HTR-8/SVneo (cell line): ENCODE measurements around the gene DMBX1.
A peak's percentile ranks its signal among the peaks of the same experiment; 100 is the strongest.

Experiments used
- DNase-seq: peaks from one replicate; pipeline ENCODE4 v3.0.0; 2011; ENCODE audit warnings: low spot score, mixed read lengths; ENCODE audit not compliant: insufficient read length
- FAIRE-seq: peaks from 2 replicates; lab custom pipeline; 2011; peaks lifted over from hg19 to GRCh38; lab: Jason Lieb, UNC

Gene DMBX1

GRCh38 chr1:46522184-46522968, 32.7 kb downstream of the DMBX1 start:
- FAIRE-seq (no peak), DNase-seq (no peak)

- DNase-seq (no peak), FAIRE-seq (no peak)
These were observed 33.3 kb downstream of the DMBX1 start for GRCh38 chr1:46522969-46523320.

DNA sequence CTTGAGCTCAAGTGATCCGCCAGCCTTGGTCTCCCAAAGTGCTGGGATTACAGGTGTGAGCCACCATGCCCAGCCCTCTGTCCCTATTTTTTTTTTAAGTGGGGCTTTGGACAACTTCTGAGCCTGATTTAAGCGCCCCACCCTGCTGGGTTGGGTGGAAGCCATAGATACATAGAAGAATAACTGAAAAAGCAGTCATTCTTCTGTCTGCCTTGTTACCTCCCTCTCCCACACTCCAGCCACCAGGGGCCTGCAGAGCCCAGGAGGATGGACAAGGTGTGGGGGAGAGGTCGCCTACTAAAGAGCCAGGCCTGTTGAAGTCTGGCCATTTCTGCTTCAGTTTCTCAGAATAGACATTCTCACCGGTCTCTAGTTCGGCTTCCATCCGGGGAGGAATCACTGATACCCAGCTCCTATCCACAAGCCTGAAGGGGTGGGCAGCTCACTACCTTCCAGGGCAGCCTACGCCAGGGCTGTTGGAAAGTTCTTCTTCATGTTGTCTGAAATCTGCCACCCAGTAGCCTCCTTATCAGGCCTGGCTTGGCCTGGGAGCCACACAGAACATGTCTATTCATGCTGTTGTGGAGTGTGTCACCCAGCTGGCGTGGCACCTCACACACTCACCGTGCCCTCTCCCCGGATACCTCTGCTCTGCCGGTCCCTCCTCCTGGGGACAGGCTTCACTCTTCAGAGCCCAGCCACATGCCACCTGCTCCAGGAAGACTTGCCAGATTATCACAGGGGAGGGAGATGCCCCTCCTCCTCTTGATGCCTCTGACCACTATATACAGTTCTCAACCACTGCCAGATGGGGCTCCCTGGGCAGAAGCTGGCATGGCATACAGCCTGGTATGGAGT, 34.1 kb downstream of the DMBX1 start:
- FAIRE-seq (no peak), DNase-seq (no peak)

DNA sequence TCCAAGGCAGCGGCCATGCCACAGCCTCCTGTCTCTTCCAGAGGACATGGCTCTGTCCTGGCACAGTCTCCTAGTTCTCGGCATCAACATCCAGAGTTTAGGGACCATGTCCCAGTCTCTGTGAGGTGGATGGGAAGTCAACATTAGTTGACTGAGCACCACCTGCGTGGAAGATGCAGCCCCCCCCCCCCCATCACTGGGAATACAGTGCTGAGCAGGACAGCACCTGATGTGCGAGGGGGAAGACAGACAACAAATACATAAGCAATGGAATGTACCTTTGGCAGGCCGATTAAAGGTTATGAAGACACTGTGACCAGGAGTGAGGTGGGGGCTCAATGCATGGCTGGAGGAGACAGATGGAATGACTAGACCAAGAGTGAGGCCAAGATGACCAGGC, 35.2 kb downstream of the DMBX1 start:
- DNase-seq = no peak
- no peak for FAIRE-seq

DNA sequence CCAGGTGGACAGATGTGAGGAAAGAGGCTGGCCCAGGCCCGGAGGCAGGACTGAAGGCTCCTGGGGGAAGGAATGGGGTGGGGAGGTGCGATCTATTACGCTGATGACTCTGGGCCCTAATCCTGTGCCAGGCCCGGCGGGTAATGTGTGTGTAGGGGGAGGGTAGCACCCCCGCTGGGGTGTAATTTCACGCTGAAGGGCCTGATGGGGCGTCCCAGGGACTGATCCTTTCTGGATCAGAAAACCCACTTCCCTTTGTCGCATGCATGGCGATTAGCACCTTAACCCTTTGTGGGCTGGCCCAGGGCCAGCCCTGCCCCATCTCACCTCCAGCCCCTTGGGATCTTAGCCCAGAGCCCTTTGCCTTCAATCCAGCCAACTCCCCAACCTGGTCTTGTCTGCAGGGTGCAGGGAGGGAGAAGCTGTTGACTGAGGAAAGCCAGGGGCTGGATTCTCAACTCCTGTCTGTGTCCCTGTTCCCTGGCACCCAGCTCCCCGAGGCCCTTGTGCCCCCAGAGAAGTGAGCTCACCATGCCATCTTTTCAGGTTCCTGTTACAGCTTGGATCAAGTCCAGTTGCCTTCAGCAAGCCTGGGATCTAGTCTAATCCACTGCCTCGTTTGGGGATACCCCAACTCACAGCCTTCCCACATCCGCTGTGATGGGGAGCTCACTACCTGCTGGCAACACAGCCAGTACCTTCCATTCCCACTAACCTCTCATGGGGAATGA, 35.8 kb downstream of the DMBX1 start:
- FAIRE-seq (no peak), DNase-seq (no peak)

DNA sequence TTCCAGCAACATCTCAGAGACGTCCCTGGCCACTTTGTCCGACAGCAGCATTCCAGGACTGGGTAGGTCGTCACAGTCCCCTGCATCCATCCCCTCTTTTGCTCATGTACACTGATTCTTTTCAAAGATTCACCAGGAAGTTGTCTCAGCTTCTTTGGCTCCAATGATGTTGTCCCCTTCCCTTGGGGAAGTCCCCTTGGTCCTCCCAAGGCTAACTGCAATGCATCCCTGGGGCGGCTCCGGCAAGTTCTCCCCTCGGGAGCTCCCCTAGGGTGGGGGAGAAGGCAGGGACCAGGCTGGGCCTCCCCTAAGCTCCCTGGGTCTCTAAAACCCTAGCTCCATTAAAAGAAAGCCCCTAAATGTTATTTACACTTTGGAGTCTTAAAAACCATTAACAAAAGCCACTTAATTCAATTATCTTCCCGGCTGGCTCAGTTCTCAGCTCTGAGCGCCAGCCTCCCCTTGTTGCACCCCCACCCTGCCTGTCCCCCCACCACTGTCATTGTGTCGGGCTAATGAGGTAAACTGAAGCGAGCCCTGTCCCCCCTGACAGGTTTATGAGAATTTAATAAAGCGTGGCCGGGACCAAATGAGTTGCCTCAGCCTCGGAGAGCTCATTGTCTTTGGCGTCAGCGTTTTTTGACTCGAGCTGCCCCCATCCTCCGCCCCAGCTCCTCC, 36.5 kb downstream of the DMBX1 start:
- DNase-seq (no peak), FAIRE-seq (no peak)

GRCh38 chr1:46526691-46527291, 37.2 kb downstream of the DMBX1 start:
- FAIRE-seq = no peak
- no peak for DNase-seq

DNA sequence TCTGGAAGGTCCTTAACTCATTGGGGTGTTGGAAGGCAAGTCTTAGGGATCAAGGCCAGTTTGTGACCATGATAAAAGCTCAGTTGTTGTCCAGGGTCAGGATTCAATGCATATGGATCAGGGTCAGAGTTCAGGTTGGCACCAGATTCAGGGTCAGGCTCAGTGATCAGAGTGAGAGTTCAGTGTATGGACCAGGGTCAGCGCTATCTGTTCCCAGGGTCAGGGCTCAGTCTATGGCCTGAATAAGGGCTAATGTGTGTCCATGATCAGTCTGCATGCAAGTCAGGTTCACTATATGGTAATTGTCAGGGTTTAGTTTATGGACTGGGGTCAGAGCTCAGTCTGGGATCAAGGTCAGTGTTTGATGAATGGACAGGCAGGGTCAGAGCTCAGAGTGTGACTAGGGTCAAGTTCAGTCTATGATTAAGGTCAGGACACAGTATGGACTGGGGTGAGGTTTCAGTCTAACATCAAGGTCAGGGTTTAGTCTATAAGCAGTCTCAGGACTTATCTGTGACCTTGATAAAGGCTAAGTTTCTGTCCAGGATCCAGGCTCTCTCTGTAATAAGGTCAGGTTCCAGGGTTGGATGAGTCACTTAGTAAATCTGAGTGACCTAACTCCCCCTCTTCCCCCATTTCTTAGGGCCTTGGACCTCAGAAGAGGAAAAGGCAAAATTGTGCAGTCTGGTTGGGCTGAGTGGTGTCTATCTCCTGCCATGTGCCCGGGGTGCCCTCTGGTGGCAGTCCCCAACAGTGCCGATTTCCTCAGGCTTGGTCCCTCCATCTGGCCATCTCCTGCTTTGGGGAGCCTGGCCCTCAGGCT, 38.0 kb downstream of the DMBX1 start:
- peak; percentile 85 for FAIRE-seq
- DNase-seq = peak; percentile 76

DNA sequence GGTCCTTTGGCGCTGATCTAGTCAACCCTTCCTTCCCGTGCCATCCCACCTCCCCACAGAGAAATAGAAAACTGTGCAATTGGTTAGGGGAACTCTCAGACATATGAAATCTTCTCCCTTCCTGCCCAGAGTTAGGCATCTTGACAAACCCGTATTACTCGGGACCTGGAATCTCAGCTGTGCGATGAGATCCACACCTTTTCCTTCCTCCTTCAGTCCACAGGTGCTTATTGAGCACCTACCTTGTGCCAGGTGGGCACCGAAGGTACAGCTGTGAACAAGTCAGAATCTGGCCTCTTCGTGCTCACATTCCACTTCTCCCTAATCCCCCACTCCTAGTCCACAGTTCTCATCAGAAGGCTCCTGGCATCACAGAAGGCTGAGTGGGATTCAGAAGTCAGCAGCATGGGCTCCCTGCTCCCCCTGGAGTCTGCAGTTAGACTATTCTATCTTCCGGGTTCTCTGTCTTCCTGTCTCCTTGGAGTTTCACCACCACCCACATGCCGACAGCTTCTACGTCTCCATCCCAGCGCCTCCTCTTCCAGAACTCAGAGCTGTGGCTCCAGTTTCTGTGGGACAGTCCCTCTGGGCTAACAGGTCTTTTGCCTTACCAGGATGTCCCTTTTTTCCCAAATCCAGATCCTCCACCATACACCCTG, 38.8 kb downstream of the DMBX1 start:
- no peak for DNase-seq
- no peak for FAIRE-seq

DNA sequence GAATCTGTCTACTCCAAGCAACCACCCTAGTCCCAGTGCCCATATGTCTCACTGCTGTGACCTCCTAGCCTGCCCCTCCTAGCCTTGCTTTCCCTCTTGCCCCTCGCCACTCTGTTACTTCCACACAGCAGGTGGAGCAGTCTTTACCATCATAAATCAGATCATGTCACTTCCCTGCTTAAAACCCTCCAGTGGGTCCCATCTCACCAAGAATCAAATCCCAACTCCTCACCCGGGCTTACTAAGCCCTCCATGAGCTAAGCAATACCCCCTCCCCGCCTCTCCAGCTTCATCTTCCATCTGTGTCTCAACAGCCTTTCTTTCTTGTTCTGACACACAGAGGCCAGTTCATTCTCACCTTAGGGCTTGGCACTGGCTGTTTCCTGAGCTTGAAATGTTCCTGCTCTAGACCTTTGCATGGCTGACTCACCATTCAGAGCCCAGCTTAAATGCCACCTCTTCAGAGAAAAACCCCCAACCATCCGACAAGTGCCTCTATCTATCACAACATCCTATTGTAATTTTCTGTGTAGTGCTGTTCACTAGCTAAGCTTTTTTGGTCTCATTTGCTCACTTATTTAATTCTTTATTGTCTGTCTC, 39.5 kb downstream of the DMBX1 start:
- FAIRE-seq (no peak), DNase-seq (no peak)

- no peak for DNase-seq
- no peak for FAIRE-seq
These were observed 40.7 kb downstream of the DMBX1 start for GRCh38 chr1:46530311-46530710.

- DNase-seq = no peak
- FAIRE-seq = no peak
These were observed 41.3 kb downstream of the DMBX1 start for GRCh38 chr1:46530791-46531409.

DNA sequence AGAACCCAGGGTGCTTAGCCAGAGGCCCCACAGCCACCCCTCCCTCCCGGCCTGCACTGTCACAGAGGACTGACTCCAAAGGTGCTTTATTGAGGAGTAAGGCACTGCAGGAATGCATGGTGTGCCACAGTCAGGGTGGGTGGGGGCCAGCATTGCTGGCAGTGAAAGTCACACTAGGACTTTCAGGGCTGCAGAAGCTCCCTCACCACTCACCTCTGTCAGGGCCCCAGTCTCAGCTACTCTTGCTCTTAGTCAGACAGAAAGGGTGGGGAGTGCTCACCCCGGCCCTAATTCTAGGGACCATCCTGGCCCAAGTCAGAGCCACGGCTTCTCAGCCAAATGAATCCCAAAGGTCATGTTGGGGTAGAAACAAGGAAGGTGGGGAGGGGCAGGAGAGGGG, 42.5 kb downstream of the DMBX1 start:
- no peak for FAIRE-seq
- no peak for DNase-seq

DNA sequence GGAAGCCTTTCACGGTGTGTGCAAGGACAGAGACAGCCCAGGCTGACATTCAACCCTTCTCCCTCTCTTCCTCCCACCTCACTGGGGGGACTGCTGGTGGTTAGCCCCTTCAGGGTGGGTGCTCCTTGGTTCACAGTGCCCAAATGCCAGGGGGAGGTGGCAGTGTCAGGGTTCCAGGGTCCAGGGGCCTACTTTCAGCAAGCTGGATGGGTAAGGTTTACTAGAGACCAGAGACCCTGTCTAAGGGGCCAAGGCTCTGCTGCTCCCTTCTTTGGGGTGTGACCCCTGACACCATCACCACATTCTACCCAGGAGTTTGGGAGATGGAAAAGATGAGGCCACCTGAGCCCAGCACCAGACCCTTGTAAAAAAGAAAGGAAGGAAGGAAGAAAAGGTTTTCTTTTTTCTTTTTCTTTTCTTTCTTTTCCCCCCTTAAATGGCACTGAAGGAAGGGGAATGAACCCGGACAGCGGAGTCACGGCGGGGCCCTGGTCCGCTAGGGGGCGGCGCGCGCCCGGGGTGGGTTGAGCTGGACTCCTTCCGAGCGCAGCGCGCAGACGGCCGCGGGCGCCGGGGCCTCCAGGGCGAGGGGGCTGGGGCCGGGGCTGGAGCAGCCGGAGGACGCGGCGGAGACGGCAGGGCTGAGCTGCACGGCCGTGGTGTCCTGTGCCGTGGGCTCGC, 43.0 kb downstream of the DMBX1 start:
- FAIRE-seq (no peak), DNase-seq (peak; percentile 59)

- FAIRE-seq (peak; percentile 16), DNase-seq (no peak)
These were observed 43.7 kb downstream of the DMBX1 start for GRCh38 chr1:46533179-46533864.

DNA sequence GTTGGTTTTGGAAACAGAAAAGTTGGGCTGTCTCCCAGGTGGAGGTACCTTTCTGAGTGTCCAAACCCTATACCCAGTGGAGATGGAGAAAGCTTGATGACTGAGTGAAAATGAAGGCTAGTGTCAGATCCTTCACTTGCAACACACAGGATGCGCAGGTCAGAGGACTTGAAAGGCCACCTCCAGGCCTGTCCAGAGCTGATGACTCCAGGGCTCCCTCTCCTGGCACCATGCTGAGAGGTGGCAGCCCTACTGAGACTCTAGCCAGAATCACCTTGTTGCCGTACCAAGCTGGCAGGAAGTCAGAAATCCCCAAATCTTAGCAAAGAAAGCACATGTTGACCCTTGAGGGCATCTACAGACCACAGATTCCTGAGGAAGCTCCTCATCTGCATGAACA, 45.4 kb downstream of the DMBX1 start:
- FAIRE-seq = no peak
- DNase-seq = no peak

DNA sequence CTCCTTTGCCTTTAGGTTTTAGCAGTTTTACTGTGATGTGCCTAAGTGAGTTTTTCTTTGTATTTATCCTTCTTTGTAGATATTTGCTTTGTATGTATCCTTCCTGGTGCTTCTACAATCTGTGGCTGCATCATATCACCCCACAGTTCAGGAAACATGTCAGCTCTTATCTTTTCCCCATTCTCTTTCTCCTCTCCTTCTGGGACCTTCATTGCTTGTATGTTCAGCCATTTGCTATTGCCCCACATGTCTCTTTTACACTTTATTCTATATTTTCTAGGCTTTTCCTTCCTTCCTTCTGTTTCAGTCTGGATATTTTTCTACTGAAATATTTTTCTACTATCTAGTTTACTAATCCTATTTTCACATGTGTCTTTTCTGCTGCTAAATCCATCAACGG, 46.9 kb downstream of the DMBX1 start:
- DNase-seq (no peak), FAIRE-seq (no peak)
